ENCODE data around the gene TMEM45A.

TMEM45A gene

GRCh38 chr3:100563652-100564211, 71.3 kb downstream of the TMEM45A start:
- TF ChIP-seq TCF4 (CRISPR knock-in tag; IDR thresholded peaks at IDR 0.05; ENCODE audit: borderline replicate concordance) (no peak), ZFP3 (CRISPR knock-in tag; IDR thresholded peaks at IDR 0.05) (no peak), PPARA (CRISPR knock-in tag; IDR thresholded peaks at IDR 0.05; ENCODE audit: borderline replicate concordance) (no peak), ZC3H10 (CRISPR knock-in tag; IDR thresholded peaks at IDR 0.05) (no peak)
- peak; percentile 15; the same call in 1 of the 3 replicates for ATAC-seq

GRCh38 chr3:100570811-100571210, 78.4 kb downstream of the TMEM45A start:
- no peak for ATAC-seq
- TF ChIP-seq ZNF8 (CRISPR knock-in tag; IDR thresholded peaks at IDR 0.05), result no peak
- TF ChIP-seq CREB5 (CRISPR knock-in tag; IDR thresholded peaks at IDR 0.05; ENCODE audit: low read depth), result no peak
- TF ChIP-seq GLIS3 (CRISPR knock-in tag; IDR thresholded peaks at IDR 0.05), result no peak
- no peak for TF ChIP-seq ZFP3 (CRISPR knock-in tag; IDR thresholded peaks at IDR 0.05)
- no peak for TF ChIP-seq ZNF70 (CRISPR knock-in tag; IDR thresholded peaks at IDR 0.05)
- TF ChIP-seq CSDC2 (CRISPR knock-in tag; IDR thresholded peaks at IDR 0.05), result no peak
- TF ChIP-seq, protein P1, sequence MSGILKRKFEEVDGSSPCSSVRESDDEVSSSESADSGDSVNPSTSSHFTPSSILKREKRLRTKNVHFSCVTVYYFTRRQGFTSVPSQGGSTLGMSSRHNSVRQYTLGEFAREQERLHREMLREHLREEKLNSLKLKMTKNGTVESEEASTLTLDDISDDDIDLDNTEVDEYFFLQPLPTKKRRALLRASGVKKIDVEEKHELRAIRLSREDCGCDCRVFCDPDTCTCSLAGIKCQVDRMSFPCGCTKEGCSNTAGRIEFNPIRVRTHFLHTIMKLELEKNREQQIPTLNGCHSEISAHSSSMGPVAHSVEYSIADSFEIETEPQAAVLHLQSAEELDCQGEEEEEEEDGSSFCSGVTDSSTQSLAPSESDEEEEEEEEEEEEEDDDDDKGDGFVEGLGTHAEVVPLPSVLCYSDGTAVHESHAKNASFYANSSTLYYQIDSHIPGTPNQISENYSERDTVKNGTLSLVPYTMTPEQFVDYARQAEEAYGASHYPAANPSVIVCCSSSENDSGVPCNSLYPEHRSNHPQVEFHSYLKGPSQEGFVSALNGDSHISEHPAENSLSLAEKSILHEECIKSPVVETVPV (CRISPR knock-in tag; IDR thresholded peaks at IDR 0.05), result no peak
- TF ChIP-seq ESRRG (CRISPR knock-in tag; IDR thresholded peaks at IDR 0.05), result no peak
- TF ChIP-seq ISL1 (CRISPR knock-in tag; IDR thresholded peaks at IDR 0.05), result no peak
- TF ChIP-seq PPARA (CRISPR knock-in tag; IDR thresholded peaks at IDR 0.05; ENCODE audit: borderline replicate concordance), result no peak
- TF ChIP-seq POU6F1 (CRISPR knock-in tag; IDR thresholded peaks at IDR 0.05; ENCODE audit: borderline replicate concordance, low read depth), result no peak

- TF ChIP-seq PATZ1 (CRISPR knock-in tag; IDR thresholded peaks at IDR 0.05; ENCODE audit: borderline replicate concordance) (no peak), TSHZ2 (CRISPR knock-in tag; IDR thresholded peaks at IDR 0.05) (no peak), TOX (CRISPR knock-in tag; IDR thresholded peaks at IDR 0.05; ENCODE audit: borderline replicate concordance) (no peak), SNAI2 (CRISPR knock-in tag; IDR thresholded peaks at IDR 0.05) (no peak), OSR1 (CRISPR knock-in tag; IDR thresholded peaks at IDR 0.05) (no peak), ISL1 (CRISPR knock-in tag; IDR thresholded peaks at IDR 0.05) (no peak), ZC3H10 (CRISPR knock-in tag; IDR thresholded peaks at IDR 0.05) (no peak), CSDC2 (CRISPR knock-in tag; IDR thresholded peaks at IDR 0.05) (no peak), RARB (CRISPR knock-in tag; IDR thresholded peaks at IDR 0.05) (no peak), POU6F1 (CRISPR knock-in tag; IDR thresholded peaks at IDR 0.05; ENCODE audit: borderline replicate concordance, low read depth) (no peak), TCF4 (CRISPR knock-in tag; IDR thresholded peaks at IDR 0.05; ENCODE audit: borderline replicate concordance) (no peak)
- TF ChIP-seq, protein P1 (CRISPR knock-in tag; IDR thresholded peaks at IDR 0.05), result no peak
- ATAC-seq, result no peak
Observed at GRCh38 chr3:100574536-100574935, 82.1 kb downstream of the TMEM45A start.

All from SK-N-SH treated with all-trans-retinoic acid at 6 μM for 48 hours (cell line).